HUES64 (cell line): Measurements from ENCODE around the gene KCNQ1.

Source experiments
- H3K27ac ChIP-seq: 2 replicates; pipeline ENCODE4 v1.7.0; 2013; ENCODE audit warnings: low read depth, low read length, inconsistent platforms
- H3K27me3 ChIP-seq: 2 replicates; pipeline ENCODE4 v1.6.1; 2013; ENCODE audit warnings: mild to moderate bottlenecking, low read length; ENCODE audit not compliant: insufficient read depth
- H3K36me3 ChIP-seq: 2 replicates; pipeline ENCODE4 v1.6.1; 2013; ENCODE audit warnings: mild to moderate bottlenecking, low read length; ENCODE audit not compliant: insufficient read depth
- H3K4me1 ChIP-seq: 2 replicates; pipeline ENCODE4 v1.6.1; 2013; ENCODE audit warnings: mild to moderate bottlenecking, low read length, moderate library complexity; ENCODE audit not compliant: insufficient read depth
- H3K4me3 ChIP-seq: 2 replicates; pipeline ENCODE4 v1.5.1; 2013; ENCODE audit warnings: mild to moderate bottlenecking, low read length, moderate library complexity
- H3K9ac ChIP-seq: 2 replicates; pipeline ENCODE4 v1.6.1; 2013; ENCODE audit warnings: mild to moderate bottlenecking, low read depth, low read length
- H3K9me3 ChIP-seq: 2 replicates; pipeline ENCODE4 v1.6.1; 2013; ENCODE audit warnings: low read depth, low read length; ENCODE audit not compliant: insufficient read depth
- WGBS: fragments of 150-250, 120-280 bp; methylation state at CpG from one replicate; pipeline ENCODE4 v1.1.7; 2013; ENCODE audit warnings: missing lambda C conversion rate; 5-methylcytosine and 5-hydroxymethylcytosine counted together

KCNQ1 gene

GRCh38 chr11:2834503-2835273, 389.9 kb downstream of the KCNQ1 start:
- 81% methylated on average over 16 of the region's 16 CpGs for WGBS
- Histone ChIP-seq H3K36me3 (no peaks in the 10 kb centered on the region), H3K27me3 (no peaks in the 10 kb centered on the region; the same call in none of the 2 replicates), H3K27ac (no peak overlapping the region), H3K9me3 (no peaks in the 10 kb centered on the region), H3K4me1 (peaks cover 5% of the 10 kb centered on the region; the same call in 1 of the 2 replicates), H3K9ac (no peak overlapping the region), H3K4me3 (no peak overlapping the region)

- Histone ChIP-seq H3K4me3 (no peak overlapping the region), H3K9ac (no peak overlapping the region), H3K27ac (no peak overlapping the region), H3K27me3 (no peaks in the 10 kb centered on the region; the same call in none of the 2 replicates), H3K4me1 (peaks cover 7% of the 10 kb centered on the region; the same call in 1 of the 2 replicates), H3K9me3 (no peaks in the 10 kb centered on the region), H3K36me3 (no peaks in the 10 kb centered on the region)
- WGBS: 49% methylated on average over 6 of the region's 6 CpGs
These were observed 390.5 kb downstream of the KCNQ1 start for GRCh38 chr11:2835296-2835695.

GRCh38 chr11:2835751-2836150, 390.9 kb downstream of the KCNQ1 start:
- 86% methylated on average over 17 of the region's 17 CpGs for WGBS

GRCh38 chr11:2836315-2837095, 391.7 kb downstream of the KCNQ1 start:
- H3K9me3 ChIP-seq: no peaks in the 10 kb centered on the region
- no peaks in the 10 kb centered on the region; the same call in none of the 2 replicates for H3K27me3 ChIP-seq
- H3K27ac ChIP-seq: no peak overlapping the region
- no peak overlapping the region for H3K9ac ChIP-seq
- WGBS: 85% methylated on average over 23 of the region's 23 CpGs
- no peaks in the 10 kb centered on the region for H3K36me3 ChIP-seq
- H3K4me3 ChIP-seq: no peak overlapping the region
- H3K4me1 ChIP-seq: peaks cover 7% of the 10 kb centered on the region; the same call in 1 of the 2 replicates

More at GRCh38 chr11:2835751-2836150, 390.9 kb downstream of the KCNQ1 start:
- Histone ChIP-seq H3K36me3 (no peaks in the 10 kb centered on the region), H3K9me3 (no peaks in the 10 kb centered on the region), H3K4me3 (no peak overlapping the region), H3K9ac (no peak overlapping the region), H3K27ac (no peak overlapping the region), H3K27me3 (no peaks in the 10 kb centered on the region; the same call in none of the 2 replicates), H3K4me1 (peaks cover 7% of the 10 kb centered on the region; the same call in 1 of the 2 replicates)

- H3K9me3 ChIP-seq: no peaks in the 10 kb centered on the region
- no peak overlapping the region for H3K9ac ChIP-seq
- H3K4me1 ChIP-seq: peaks cover 7% of the 10 kb centered on the region; the same call in 1 of the 2 replicates
- no peak overlapping the region for H3K4me3 ChIP-seq
- no peaks in the 10 kb centered on the region; the same call in none of the 2 replicates for H3K27me3 ChIP-seq
- 60% methylated on average over 20 of the region's 20 CpGs for WGBS
- H3K27ac ChIP-seq: no peak overlapping the region
- H3K36me3 ChIP-seq: no peaks in the 10 kb centered on the region
These were observed 392.3 kb downstream of the KCNQ1 start for GRCh38 chr11:2837096-2837601.

- 88% methylated on average over 12 of the region's 12 CpGs for WGBS
- Histone ChIP-seq H3K9me3 (no peaks in the 10 kb centered on the region), H3K4me3 (no peak overlapping the region), H3K36me3 (no peaks in the 10 kb centered on the region), H3K9ac (no peak overlapping the region), H3K27ac (no peak overlapping the region), H3K27me3 (no peaks in the 10 kb centered on the region; the same call in none of the 2 replicates), H3K4me1 (peaks cover 7% of the 10 kb centered on the region; the same call in 1 of the 2 replicates)
These were observed 392.8 kb downstream of the KCNQ1 start for GRCh38 chr11:2837651-2838050.

GRCh38 chr11:2838091-2838490, 393.3 kb downstream of the KCNQ1 start:
- Histone ChIP-seq H3K4me3 (no peak overlapping the region), H3K9me3 (no peaks in the 10 kb centered on the region), H3K36me3 (no peaks in the 10 kb centered on the region), H3K27me3 (no peaks in the 10 kb centered on the region; the same call in none of the 2 replicates), H3K27ac (no peak overlapping the region), H3K4me1 (peaks cover 7% of the 10 kb centered on the region; the same call in 1 of the 2 replicates), H3K9ac (no peak overlapping the region)
- WGBS: 77% methylated on average over 11 of the region's 11 CpGs

- Histone ChIP-seq H3K9me3 (no peaks in the 10 kb centered on the region), H3K4me3 (no peak overlapping the region), H3K27ac (no peak overlapping the region), H3K36me3 (no peaks in the 10 kb centered on the region), H3K4me1 (peaks cover 7% of the 10 kb centered on the region; the same call in 1 of the 2 replicates), H3K9ac (no peak overlapping the region), H3K27me3 (no peaks in the 10 kb centered on the region; the same call in none of the 2 replicates)
- WGBS: 93% methylated on average over 25 of the region's 25 CpGs
These were observed 394.0 kb downstream of the KCNQ1 start for GRCh38 chr11:2838676-2839294.

- Histone ChIP-seq H3K9ac (no peak overlapping the region; the same call in 1 of the 2 replicates), H3K4me1 (peaks cover 7% of the 10 kb centered on the region; the same call in 1 of the 2 replicates), H3K27ac (no peak overlapping the region), H3K36me3 (no peaks in the 10 kb centered on the region), H3K27me3 (no peaks in the 10 kb centered on the region; the same call in none of the 2 replicates), H3K4me3 (no peak overlapping the region), H3K9me3 (no peaks in the 10 kb centered on the region)
- 79% methylated on average over 23 of the region's 23 CpGs for WGBS
These were observed 394.7 kb downstream of the KCNQ1 start for GRCh38 chr11:2839395-2839943.

GRCh38 chr11:2841411-2842190, 396.8 kb downstream of the KCNQ1 start:
- WGBS: 87% methylated on average over 26 of the region's 26 CpGs
- Histone ChIP-seq H3K4me3 (no peak overlapping the region), H3K36me3 (no peaks in the 10 kb centered on the region), H3K27ac (no peak overlapping the region), H3K27me3 (no peaks in the 10 kb centered on the region; the same call in 1 of the 2 replicates), H3K9ac (no peak overlapping the region), H3K9me3 (no peaks in the 10 kb centered on the region), H3K4me1 (peaks cover 10% of the 10 kb centered on the region; the same call in 1 of the 2 replicates)
